Duodenal mucosa (tissue), 2 donors: ENCODE results near the gene ALDH3B1.
"Not testable (repeated sequence)": the region's sequence is repeated elsewhere in the genome, so short reads cannot be mapped to it uniquely, and the experiment has no call there.

Experiments
- H3K27ac ChIP-seq: one replicate; pipeline ENCODE4 v1.7.0; 2013; ENCODE audit warnings: low read depth, low read length
- H3K27me3 ChIP-seq, 2 donors: one replicate each; pipeline ENCODE4 v1.7.0; 2013; ENCODE audit warnings: low read length in 2 of 2, control low read depth in 1 of 2; ENCODE audit not compliant: insufficient read depth in 2 of 2, control insufficient read depth in 1 of 2
- H3K36me3 ChIP-seq, 2 donors: one replicate each; pipeline ENCODE4 v1.7.0; 2013; ENCODE audit warnings: low read length in 2 of 2, control low read depth in 1 of 2; ENCODE audit not compliant: insufficient read depth in 2 of 2, control insufficient read depth in 1 of 2
- H3K4me1 ChIP-seq, 2 donors: one replicate each; pipeline ENCODE4 v1.7.0; 2013; ENCODE audit warnings: low read length in 2 of 2, control low read depth in 1 of 2; ENCODE audit not compliant: insufficient read depth in 2 of 2, control insufficient read depth in 1 of 2
- H3K4me3 ChIP-seq, 2 donors: one replicate each; pipeline ENCODE4 v1.7.0; 2013; ENCODE audit warnings: low read length in 2 of 2, low read depth in 1 of 2
- H3K9ac ChIP-seq, 2 donors: one replicate each; pipeline ENCODE4 v1.7.0; 2013; ENCODE audit warnings: low read length in 2 of 2, low read depth in 1 of 2
- H3K9me3 ChIP-seq, 2 donors: one replicate each; pipeline ENCODE4 v1.7.0; 2013; ENCODE audit warnings: low read length in 2 of 2, control low read depth in 1 of 2; ENCODE audit not compliant: control insufficient read depth in 1 of 2

Gene ALDH3B1

DNA sequence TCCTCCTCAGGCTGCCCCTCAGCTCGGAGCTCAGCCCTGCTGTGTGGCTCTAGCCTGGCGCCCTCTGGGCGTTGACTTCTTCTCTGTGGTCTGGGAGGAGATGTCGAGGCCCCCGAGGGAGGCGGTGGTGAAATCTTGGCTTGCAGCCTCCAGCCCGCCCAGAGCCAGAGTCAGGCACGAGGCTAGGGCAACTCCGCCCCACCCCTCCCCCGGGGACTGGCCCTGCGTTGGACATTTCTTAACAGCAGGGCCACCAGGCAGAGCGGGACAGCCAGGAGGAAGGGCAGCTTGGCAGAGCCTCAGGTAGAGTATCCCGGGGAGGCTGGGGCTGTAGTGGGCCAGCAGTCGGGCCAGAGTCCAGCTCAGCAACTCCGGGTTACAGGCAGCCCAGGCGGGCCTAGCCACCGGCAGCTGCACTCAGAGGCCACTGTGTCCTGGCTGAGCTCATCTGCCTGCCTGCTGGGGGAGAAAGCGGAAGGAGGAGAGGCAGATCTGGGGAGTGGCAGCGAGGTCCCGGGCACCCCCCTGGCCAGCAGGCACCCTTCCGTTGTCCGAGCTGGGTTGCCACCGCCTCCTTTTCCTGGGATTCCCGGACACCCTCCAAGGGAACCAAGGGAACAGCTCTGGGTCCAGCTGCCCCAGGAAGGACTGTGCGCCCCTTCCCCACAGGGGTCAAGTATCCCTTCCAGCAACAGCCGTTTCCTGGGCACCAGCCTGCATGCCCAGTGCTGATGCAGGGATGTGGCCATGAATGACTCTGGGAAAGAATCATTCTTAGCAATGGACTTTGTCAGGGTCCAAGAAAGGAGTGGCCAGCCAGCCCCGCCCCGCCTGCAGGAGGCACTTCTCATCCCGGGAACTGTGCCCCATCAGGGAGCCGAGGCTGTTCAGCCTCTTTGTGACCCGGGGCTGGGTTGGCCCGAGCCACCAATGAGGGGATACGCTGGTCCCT is at the start of gene ALDH3B1:
TSS of gene ALDH3B1 (plus strand) at position 238 of the 952 bp plus-strand sequence. CDS start 4,971 bp downstream, outside the sequence.
- peaks cover 65 to 81% of the 10 kb centered on the region in 2 donors for H3K4me1 ChIP-seq
- peak within 1 kb of the TSS; percentile 57 to 67 for H3K4me3 ChIP-seq
- no peaks in the 10 kb centered on the region for H3K36me3 ChIP-seq
- H3K9me3 ChIP-seq = no peaks in the 10 kb centered on the region
- H3K9ac ChIP-seq = peak within 1 kb of the TSS; percentile 70 to 88
- peak within 1 kb of the TSS; percentile 96 for H3K27ac ChIP-seq
- H3K27me3 ChIP-seq = no peaks in the 10 kb centered on the region

- H3K9ac ChIP-seq, H3K9me3 ChIP-seq, H3K4me1 ChIP-seq, H3K27ac ChIP-seq, H3K27me3 ChIP-seq, H3K36me3 ChIP-seq, H3K4me3 ChIP-seq: not testable (repeated sequence)
Observed at GRCh38 chr11:67963217-67963616, 46.9 kb upstream of the ALDH3B1 start.

DNA sequence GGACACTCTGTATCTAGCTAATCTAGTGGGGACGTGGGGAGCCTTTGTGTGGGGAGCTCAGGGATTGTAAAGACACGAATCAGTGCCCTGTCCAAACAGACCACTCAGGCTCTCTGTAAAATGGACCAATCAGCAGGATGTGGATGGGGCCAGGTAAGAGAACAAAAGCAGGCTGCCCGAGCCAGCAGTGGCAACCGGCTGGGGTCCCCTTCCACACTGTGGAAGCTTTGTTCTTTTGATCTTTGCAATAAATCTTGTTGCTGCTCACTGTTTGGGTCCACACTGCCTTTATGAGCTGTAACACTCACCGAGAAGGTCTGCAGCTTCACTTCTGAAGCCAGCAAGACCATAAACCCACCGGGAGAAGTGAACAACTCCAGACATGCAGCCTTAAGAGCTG is 46.2 kb upstream of the ALDH3B1 start:
- not testable (repeated sequence) for H3K9me3 ChIP-seq, H3K4me1 ChIP-seq, H3K27me3 ChIP-seq, H3K4me3 ChIP-seq, H3K9ac ChIP-seq, H3K27ac ChIP-seq, H3K36me3 ChIP-seq

DNA sequence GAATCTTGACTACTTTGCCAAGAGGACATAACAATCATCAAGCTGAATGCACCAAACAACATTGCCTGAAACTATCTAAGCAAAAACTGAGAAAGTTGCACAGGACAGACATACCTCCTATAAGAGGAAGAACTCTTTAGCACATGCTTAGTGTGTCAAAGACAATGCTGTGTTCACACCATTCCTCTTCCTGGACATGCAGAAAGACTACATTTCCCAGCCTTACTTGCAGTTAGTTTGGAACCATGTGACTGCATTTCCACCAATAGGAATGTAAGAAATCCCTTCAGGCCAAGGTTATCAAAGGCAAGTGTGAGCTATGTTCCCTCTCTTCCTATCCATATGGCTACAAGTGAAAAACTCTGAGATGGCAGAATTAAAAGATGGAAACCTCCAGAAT is 45.4 kb upstream of the ALDH3B1 start:
- not testable (repeated sequence) for H3K9ac ChIP-seq, H3K36me3 ChIP-seq, H3K9me3 ChIP-seq, H3K27ac ChIP-seq, H3K4me1 ChIP-seq, H3K27me3 ChIP-seq, H3K4me3 ChIP-seq

DNA sequence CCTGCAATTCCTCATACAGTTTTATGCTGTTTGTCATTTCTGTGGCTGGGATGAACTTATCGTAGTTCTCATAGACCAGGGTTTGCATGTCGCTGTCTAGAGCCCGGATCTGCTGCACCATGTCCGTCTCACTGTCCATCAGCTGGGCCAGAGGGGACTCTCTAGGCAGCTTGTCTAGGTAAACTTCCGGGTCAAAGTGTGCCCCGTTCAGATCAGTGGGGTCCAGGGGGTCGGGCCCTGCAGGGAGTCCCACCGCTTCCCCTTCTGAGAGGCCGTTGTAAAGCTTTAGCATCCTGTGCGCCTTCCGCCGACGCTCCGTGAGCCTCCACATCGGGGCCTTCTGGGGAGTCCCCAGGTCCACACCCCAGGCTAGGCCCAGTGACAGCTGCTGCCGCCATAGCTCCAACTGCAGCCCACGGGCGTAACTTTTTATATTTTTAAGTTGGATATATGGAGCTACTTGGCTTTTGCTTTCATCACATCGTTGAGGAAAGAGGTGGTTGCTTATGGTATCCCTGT is 44.2 kb upstream of the ALDH3B1 start:
- not testable (repeated sequence) for H3K36me3 ChIP-seq, H3K27ac ChIP-seq, H3K9me3 ChIP-seq, H3K9ac ChIP-seq, H3K4me3 ChIP-seq, H3K27me3 ChIP-seq, H3K4me1 ChIP-seq

- H3K36me3 ChIP-seq, H3K4me3 ChIP-seq, H3K4me1 ChIP-seq, H3K27ac ChIP-seq, H3K9me3 ChIP-seq, H3K9ac ChIP-seq, H3K27me3 ChIP-seq: not testable (repeated sequence)
Observed at GRCh38 chr11:67974746-67975145, 35.4 kb upstream of the ALDH3B1 start.

DNA sequence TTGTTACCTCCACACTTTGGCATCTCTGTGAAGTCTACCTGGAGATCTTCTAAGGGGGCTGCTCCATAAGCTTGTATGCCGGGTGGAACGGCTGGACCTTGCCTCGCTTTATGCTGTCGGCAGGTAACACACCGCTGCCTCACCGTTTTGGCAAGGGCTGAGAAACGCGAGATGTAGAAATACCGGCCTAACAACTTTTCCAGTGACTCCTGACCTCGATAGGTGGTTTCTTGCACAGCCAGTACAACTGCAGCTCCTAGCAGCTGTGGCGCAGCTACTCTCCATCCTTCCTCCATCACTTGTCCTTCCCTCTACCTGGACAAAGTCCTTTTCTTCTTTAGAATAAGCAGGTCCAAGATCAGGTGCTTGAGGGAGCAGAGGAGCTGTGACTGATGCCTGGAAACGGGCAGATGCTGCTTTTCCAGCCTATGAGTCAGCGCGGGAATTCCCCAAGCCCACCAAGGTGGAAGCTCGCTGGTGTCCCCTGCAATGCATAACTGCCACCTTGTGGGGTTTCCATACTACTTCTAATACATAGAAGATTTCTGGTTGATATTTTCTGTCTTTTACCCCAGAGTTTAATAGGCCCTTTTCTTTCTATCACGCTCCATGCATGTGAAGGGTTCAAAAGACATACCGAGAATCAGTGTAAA is 31.2 kb upstream of the ALDH3B1 start:
- H3K4me1 ChIP-seq, H3K9ac ChIP-seq, H3K27ac ChIP-seq, H3K27me3 ChIP-seq, H3K36me3 ChIP-seq, H3K9me3 ChIP-seq: not testable (repeated sequence)
- peak overlapping the region in 1 of 2 donors; percentile 32 for H3K4me3 ChIP-seq

- H3K36me3 ChIP-seq, H3K9ac ChIP-seq, H3K27ac ChIP-seq, H3K4me3 ChIP-seq, H3K27me3 ChIP-seq, H3K9me3 ChIP-seq, H3K4me1 ChIP-seq: not testable (repeated sequence)
Observed at GRCh38 chr11:67981226-67981625, 28.9 kb upstream of the ALDH3B1 start.

DNA sequence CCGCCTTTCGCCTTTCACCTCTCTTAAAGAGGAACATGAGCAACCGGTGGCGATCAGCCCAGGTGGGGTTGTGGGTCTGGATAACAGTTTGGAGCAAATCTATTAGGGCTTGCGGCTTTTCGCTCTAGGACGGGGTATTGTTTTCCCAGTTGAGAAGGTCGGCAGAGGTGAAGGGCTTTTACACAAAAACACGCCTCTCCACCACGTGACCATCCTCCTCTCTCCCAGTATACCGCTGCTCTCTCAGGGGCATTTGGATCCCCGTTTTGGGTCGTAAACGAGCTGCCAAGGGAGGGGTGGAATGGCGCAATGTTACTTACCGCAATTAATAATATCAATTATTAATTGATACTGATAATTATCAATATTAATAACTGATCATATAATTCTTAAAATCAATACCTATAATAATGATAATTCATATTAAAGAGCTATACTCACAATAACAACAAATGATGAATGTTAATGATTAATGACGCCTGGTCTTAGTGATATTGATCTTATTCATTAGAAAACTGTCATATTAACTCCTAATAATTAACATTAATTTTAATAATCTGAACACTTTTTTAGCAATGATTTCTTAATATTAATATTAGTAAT is 27.8 kb upstream of the ALDH3B1 start:
- not testable (repeated sequence) for H3K36me3 ChIP-seq, H3K27ac ChIP-seq, H3K9me3 ChIP-seq, H3K4me1 ChIP-seq, H3K4me3 ChIP-seq, H3K27me3 ChIP-seq, H3K9ac ChIP-seq

- Histone ChIP-seq H3K9me3 (no peaks in the 10 kb centered on the region), H3K27me3 (no peaks in the 10 kb centered on the region), H3K4me3 (no peak overlapping the region), H3K9ac (no peak overlapping the region), H3K36me3 (no peaks in the 10 kb centered on the region), H3K4me1 (no peaks in the 10 kb centered on the region), H3K27ac (no peak overlapping the region)
Observed at GRCh38 chr11:67983951-67984350, 26.2 kb upstream of the ALDH3B1 start.
